HG03442 (cell line): Measurements from ENCODE around the gene DAP.
A peak's percentile ranks its signal among the peaks of the same experiment; 100 is the strongest.

Experiments used
- ATAC-seq: cut with Tn5 transposase; IDR thresholded peaks from one replicate; pipeline ENCODE4 v1.9.1; 2021; ENCODE audit warnings: mild to moderate bottlenecking, moderate library complexity; ENCODE audit not compliant: unreplicated experiment

Gene DAP

DNA sequence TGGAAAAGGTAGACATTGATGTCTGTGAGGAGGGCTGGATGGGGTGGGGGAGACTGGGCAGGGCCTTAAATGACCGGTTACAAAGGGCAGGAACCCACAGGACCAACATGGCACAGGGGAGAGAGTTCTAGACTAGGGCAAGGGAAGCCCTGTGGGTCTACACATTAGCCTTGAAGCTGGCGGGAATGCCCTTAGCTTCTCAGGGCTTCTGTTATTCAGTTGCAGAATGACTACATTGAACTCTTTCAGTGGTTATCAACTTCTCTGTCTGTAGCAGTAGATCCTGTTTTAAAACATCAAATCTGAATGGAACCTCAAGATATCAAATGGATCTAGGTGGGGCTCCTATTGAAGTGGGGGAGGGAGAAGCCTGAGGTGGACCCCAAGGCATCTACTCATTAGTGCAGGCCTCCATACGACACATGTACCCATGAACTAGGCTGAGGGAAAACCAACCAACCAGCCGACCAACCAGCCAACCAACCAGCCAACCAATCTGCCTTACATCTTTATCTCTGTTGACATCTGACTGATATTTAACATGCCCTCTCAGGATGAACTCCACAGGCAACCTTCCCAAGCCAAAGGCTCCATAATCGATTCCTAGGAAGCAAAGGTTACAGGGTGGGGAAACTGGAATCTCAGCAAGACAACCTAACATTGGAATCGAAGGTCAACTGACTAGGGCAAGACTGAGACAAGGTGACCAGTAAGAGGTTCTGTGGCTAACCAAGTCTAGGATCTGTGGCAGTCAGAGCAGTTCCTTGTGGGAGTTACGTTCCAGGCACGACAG is 48.3 kb downstream of the DAP start:
- peak; percentile 98 for ATAC-seq

- no peak for ATAC-seq
These were observed 49.5 kb downstream of the DAP start for GRCh38 chr5:10711562-10711961.

- no peak for ATAC-seq
These were observed 50.4 kb downstream of the DAP start for GRCh38 chr5:10710513-10711128.

DNA sequence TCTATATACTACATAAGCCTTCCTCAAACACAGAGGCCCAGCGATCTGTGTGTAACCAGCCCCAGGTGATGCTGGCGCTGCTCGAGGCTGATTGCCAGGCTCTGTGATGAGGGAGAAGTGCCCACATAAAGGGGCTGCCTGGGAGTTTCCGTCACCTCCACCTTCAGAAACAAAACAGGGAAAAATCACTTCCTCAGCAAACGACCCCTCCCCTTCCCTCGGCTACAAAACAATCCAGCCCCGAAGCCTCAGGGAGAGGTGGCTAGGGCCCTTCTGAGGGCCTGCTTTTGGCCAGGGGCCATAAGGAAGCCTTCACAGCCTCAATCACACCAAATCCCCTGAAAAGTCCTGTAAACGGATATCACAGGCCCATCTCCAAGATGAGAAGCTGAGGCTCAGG is 51.1 kb downstream of the DAP start:
- ATAC-seq = no peak

GRCh38 chr5:10709409-10709808 is 51.6 kb downstream of the DAP start:
- ATAC-seq = no peak

DNA sequence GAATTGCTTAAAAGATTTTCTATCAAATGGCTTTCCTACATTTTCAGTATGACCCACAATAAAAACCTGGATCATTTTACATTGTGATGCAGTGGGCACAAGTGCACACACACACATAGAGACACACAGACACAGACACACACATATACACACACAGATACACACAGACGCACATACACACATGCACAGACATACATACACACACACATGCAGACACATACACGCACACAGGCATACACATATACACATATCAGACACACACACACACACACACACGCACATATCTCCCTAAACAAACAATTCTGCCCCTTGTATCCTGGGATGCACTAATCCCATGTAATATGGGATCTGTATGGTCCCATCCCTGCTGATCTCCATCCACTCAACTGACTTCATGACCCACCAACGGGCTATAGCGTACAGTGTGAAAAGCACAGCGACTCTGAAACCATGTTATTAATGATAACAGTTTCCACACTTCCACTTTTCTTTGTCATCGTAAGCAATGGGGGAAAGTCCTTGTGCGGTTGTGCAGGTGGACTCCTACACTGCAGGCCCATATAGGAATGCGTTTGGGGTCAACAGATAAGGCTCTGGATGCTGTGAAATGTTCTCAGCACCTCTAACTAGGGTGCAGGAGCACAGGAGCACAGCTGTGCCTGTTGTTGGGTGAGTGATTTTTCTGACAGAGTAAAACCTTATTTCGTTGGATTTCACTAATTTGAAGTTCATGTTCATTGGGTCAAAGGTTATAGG is 52.7 kb downstream of the DAP start:
- no peak for ATAC-seq

- no peak for ATAC-seq
These were observed 53.6 kb downstream of the DAP start for GRCh38 chr5:10707198-10708142.

DNA sequence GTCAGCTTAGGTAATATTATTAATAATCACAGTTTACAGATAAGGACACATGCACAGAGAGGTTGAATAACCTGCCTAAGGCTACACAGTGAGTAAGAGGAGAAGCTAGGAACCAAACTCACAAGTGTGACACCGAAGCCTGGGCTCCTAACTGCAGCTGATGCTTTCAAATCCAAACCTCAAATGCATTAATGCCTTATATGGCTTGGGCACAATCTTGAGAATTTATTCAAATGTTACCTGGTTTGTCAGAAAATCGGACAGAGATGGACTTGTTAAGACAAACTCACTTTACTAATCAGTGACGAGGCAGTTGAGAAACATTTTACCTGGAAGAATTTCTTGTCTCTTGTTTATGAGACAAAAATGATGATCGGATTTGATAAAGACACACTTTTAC is 54.7 kb downstream of the DAP start:
- ATAC-seq = no peak

- no peak for ATAC-seq
These were observed 55.3 kb downstream of the DAP start for GRCh38 chr5:10705747-10706146.

DNA sequence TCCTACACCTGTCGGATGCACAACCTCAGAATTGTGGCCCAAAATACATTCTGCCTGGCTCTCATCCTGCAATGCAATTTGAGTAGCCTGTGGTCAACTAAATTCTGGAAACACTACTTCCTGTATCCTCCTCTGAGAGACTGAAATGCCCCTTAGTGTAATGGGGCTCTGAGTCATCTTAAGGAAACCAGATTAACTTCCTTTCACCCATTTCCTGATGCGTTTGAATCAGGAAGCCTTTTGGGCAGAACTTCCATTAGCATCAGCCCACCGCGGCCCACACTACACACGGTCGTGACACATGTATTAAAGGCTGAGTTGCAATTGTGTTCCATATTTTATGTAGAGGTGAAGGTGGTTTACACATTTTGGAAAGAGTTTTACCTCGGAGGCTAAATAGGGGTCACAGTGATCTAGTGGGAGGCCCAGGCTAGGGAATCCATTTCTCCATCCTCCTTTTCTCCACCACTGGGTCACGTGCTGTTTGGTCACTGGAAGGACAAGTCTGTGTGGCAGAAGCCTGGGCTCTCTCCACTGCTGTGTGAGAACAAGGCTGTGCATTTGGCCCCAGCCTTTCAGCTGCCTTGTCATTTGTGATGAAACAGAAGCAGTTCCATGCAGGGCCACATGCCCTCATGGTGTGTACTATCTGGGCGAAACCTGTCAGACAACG is 55.9 kb downstream of the DAP start:
- ATAC-seq = no peak

DNA sequence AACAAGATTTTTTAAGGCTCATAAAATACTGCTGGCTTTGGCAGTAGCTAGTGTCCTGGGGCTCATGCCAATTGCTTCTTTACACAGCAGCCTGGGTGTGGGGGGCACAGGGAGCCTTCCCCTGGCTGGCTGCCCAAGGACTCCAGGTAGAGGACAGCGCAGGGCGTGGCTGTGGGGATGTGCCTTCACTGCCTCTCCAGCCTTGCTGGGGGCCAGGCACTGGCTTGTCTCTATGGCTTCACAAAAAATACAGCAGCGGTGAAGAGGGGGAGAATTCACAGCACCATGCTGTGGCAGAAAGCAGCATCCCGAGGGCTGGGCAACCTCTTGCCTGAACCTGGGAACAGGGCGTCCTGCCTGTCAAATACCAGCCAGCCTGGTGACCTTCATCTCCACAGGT is 57.4 kb downstream of the DAP start:
- no peak for ATAC-seq

DNA sequence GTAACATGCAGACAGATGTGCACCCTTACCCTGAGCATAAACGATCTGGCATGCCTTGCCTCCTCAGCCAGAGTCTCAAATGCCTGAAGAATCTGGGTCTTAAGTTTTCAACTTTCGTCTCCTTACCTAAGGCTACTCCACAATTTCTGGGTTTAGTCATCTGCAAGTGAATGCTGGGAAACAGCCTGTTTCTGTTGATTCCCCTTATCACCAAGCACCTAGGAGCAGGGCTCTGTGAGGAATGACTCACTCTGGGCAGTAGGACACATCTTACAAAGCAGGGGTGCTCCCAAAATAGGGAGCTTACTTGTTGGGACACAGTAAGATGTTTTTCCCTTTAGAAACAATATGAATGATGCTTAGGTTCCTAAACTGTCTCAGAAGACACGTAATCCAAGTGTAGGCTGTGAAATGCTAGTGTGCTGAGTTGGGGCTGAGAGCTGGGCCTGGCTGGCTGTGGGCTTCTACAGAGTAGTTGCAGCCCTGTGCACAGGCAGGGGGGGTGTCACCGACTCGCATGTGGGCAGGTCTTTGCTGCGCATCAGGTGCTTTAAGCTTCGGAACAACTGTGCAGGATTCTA is 58.0 kb downstream of the DAP start:
- ATAC-seq = no peak

DNA sequence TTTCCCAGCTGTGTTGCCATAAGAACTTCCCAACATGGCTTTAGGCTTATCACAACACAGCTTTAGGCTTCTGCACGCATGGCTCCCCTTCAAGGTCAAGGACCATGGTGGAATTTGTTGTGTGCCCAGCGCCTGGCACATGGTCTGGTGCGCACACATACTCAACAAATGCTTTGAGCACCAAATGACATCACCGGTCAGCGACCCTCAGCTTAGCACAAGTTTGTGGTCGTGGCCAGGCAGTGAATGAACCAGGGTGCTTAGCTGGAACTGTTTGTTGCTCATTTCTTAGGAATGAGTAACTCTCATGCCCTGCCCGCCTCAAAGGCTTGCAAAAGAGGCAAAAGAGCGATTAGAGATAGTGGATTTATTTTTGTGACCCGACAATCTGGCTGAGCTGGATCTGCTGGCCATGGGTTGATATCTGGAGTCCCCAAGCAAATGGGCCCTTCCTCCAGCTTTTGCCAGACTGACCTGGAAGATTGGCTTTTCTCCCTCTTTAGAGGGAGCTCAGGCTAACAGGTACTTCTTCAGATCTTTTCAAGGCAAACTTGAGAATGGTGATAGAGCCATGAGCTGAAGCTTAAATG is 58.9 kb downstream of the DAP start:
- no peak for ATAC-seq

- no peak for ATAC-seq
These were observed 59.4 kb downstream of the DAP start for GRCh38 chr5:10701567-10702039.

DNA sequence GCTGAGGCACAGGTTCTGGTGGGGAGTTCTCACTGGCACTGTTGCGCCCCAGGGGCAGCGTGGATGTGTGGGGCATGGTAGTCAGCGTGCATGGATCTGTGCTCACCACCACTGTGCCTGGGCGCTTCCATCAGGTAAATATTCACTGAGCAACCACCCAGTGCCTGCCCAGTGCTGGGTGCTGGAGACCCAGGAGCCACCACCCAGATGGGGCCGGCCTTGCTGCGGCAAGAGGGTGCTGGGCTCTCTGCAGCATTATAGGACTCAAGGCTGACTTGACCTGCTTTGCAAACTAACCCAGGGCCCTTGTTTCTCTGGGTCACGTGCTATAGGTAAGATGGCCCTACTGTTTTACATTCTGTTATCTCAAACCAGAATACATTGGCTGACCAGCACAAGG is 60.5 kb downstream of the DAP start:
- ATAC-seq = no peak

- peak; percentile 51 for ATAC-seq
These were observed 61.0 kb downstream of the DAP start for GRCh38 chr5:10699987-10700386.

DNA sequence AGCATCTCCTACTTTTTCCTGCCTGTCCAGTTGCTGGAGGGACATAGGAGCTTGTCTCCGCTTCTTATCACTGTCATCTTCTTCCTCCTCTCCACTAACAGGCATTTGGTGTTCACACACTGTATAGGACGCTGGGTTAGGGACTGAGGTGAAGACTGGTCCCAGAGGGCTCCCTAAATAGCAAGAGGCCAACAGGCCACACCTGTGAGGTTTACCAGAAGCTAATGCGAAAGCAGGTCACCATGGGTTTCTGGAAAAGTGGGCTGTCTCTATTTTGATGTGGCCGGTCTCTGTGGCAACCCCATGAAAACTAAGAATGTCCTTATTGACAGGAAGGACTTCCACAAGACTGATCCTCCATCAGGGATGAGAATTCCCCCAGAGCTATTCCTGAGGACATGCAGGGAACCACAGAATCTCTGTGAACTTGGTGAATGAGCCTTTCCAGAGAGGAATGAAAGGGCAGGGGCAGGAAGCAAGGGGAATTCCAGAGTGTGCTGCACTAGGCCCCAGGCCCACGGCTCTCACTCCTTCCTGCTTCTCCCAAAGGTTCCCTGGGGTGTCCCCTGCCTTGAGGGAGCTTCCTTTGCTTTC is 61.7 kb downstream of the DAP start:
- peak; percentile 67 for ATAC-seq

GRCh38 chr5:10695759-10696543 is 65.1 kb downstream of the DAP start:
- ATAC-seq = no peak
